GM18873 (cell line): ENCODE measurements around the gene ACTC1.
"Not testable (repeated sequence)": the region's sequence is repeated elsewhere in the genome, so short reads cannot be mapped to it uniquely, and the experiment has no call there.

Experiments used
- ATAC-seq: cut with Tn5 transposase; IDR thresholded peaks from one replicate; pipeline ENCODE4 v1.9.1; 2021; ENCODE audit warnings: mild to moderate bottlenecking, moderate library complexity, moderate number of reproducible peaks; ENCODE audit not compliant: unreplicated experiment, low FRiP score

ACTC1 gene

GRCh38 chr15:34795267-34796081 is at the start of gene ACTC1:
ACTC1 (minus strand) TSS chr15:34795549; CDS start chr15:34794808, 741 bp downstream.
- ATAC-seq, result no peak

GRCh38 chr15:34841262-34841725 is 45.9 kb upstream of the ACTC1 start:
- ATAC-seq, result no peak

- ATAC-seq, result no peak
Measured at GRCh38 chr15:34838282-34838681, 42.9 kb upstream of the ACTC1 start.

- ATAC-seq, result no peak
Measured at GRCh38 chr15:34837246-34838016, 42.1 kb upstream of the ACTC1 start.

- no peak for ATAC-seq
Measured at GRCh38 chr15:34828145-34828911, 33.0 kb upstream of the ACTC1 start.

GRCh38 chr15:34821831-34822230 is 26.5 kb upstream of the ACTC1 start:
- ATAC-seq, result no peak

GRCh38 chr15:34820110-34820509 is 24.8 kb upstream of the ACTC1 start:
- ATAC-seq, result no peak

- no peak for ATAC-seq
Measured at GRCh38 chr15:34818526-34818925, 23.2 kb upstream of the ACTC1 start.

- ATAC-seq, result no peak
Measured at GRCh38 chr15:34815836-34816235, 20.5 kb upstream of the ACTC1 start.

- no peak for ATAC-seq
Measured at GRCh38 chr15:34813446-34814190, 18.3 kb upstream of the ACTC1 start.

- ATAC-seq, result not testable (repeated sequence)
Measured at GRCh38 chr15:34812868-34813365, 17.6 kb upstream of the ACTC1 start.

GRCh38 chr15:34812369-34812768 is 17.0 kb upstream of the ACTC1 start:
- ATAC-seq, result no peak

- no peak for ATAC-seq
Measured at GRCh38 chr15:34810443-34811129, 15.2 kb upstream of the ACTC1 start.

GRCh38 chr15:34809186-34809585 is 13.8 kb upstream of the ACTC1 start:
- no peak for ATAC-seq

- ATAC-seq, result no peak
Measured at GRCh38 chr15:34808016-34808415, 12.7 kb upstream of the ACTC1 start.

GRCh38 chr15:34807241-34807640 is 11.9 kb upstream of the ACTC1 start:
- not testable (repeated sequence) for ATAC-seq

GRCh38 chr15:34804776-34805175 is 9.4 kb upstream of the ACTC1 start:
- ATAC-seq, result no peak

GRCh38 chr15:34804113-34804512 is 8.8 kb upstream of the ACTC1 start:
- ATAC-seq, result no peak
